Glomerular endothelial cell (primary cell): ENCODE data around the gene DPYD. TPM values are rescaled to one million over a fixed set of nuclear protein-coding genes. Genes with fewer than 3 reads are reported as not detected.
A peak's percentile ranks its signal among the peaks of the same experiment; 100 is the strongest.

ENCODE experiments used
- DNase-seq: peaks from one replicate; pipeline ENCODE4 v3.0.0-alpha.2; 2011; ENCODE audit warnings: low read depth, low spot score; ENCODE audit errors: extremely low read depth
- total RNA-seq: library from RNA; depleted of rRNA; stranded (reverse); fragments of >200 nt; gene quantifications from 2 replicates; pipeline ENCODE4 v1.2.3, GENCODE V29; 2015

DPYD gene
- total RNA-seq, 1 donor from 2014 or later = 6.4 TPM

DNA sequence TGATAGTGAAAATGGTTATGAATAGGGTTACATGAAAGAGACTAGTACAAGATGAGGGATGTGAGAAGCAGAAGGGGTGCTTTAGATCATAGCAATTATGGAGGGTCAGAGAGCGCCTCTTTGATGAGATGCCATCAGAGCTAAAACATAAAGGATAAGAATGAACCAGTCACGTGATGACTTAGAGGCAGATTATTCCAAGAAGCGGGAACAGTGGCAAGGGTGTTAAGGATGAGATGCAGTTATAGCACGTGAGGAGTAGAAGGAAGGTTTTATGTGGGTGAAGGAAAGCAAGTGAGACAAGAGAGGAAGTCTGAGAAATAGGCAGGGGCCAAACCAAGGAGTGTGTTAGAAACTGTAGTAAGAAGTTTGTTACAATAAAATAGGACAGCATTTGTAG is 360.1 kb downstream of the DPYD start:
- no peak for DNase-seq

- no peak for DNase-seq
These were observed 366.9 kb downstream of the DPYD start for GRCh38 chr1:97553971-97554370.

DNA sequence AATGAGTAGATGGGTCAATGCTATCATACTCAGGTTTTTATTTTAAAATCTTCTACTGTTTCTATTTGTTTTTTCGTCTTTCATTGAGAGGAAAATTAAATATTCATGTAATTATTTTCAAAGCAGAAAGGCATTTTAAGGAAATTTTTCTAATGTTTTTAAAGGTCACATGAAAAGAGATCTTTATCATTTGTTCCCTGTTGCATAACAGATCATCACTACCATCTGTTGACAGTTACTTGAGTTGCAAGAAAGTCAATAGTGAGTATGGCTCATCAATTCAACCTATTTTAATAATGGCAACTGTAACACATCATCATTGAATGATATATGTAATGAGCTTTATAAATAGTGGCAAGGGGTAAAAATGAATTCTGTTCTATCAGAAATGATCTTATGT is 369.7 kb downstream of the DPYD start:
- no peak for DNase-seq

DNA sequence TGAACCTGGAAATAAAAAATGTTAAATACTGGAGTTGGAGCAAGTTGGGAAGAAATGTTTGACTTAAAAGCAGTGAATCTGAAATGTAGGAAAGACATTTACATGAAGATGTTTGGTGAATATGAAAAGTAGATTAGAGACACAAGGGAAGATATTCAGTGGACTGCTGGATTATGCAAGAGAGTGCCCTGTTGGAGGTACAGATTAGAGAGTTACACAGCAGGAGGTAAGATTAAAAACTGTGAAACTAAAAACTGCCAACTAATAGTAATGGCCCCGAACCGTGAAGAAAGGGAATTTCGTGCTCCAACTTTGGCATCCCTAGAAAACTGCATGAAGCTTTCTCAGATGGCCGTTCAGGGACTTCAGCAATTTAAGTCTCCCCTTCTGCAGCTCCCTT is 375.4 kb downstream of the DPYD start:
- DNase-seq = no peak

DNA sequence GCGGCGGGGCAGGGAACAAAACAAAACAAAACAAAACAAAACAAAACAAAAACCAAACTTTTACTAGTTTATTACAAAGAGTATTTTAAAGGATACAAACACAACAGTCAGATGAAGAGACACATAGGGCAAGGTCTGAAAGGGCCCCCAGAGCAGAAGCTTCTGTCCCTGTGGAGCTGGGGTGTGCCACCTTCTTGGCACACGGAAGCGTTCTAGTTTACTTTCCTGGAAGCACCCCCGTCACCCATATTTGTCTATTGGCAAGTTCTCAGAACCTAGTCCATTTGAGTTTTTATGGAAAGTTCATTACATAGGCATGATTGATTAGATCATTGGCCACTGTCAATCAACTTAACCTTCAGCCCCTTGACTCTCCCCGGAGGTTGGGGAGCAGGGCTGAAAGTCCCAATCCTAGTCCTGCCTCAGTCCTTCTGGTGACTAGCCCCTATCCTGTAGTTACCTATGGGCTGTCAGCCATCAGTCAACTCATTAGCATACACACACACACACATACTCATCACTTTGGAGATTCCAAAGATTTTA is 380.4 kb downstream of the DPYD start:
- DNase-seq = no peak

GRCh38 chr1:97538113-97538512 is 382.7 kb downstream of the DPYD start:
- no peak for DNase-seq

DNA sequence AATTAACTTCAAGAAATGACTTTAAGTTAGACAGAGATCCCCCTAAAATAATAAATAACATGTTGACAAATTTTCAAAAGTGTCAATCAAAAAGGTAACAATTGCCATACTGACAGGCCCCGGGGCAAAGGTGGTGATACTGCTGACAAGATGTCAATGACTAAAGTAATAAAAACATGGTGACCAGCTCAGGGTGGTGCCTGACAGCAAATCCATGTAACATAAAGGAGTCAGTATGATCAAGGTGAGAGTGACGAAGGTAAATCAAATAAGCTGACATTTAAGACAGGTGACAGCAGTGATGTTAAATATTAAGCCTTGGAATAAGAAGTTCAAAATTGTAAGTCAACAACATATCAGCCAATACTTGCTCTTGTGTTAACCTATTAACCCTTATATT is 387.5 kb downstream of the DPYD start:
- DNase-seq = no peak

- no peak for DNase-seq
These were observed 391.2 kb downstream of the DPYD start for GRCh38 chr1:97529600-97529999.

DNA sequence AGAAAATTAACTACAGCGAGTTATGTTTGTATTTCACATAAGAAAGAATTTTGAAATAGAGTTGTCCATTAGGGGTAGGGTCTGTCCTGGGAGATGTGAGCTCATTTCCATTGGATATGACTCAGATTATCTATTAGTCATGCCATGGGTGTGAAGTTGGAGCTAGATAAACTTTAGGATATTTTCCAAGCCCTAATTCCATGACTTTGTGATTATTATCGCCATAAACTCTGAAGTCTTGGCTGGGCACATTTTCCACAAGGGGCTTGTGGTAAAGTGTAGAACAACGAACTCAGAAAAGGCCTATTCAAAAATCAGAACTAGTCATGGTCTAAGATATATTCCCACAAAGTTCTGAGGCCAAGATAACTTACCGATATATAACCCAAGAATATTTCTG is 396.6 kb downstream of the DPYD start:
- no peak for DNase-seq

DNA sequence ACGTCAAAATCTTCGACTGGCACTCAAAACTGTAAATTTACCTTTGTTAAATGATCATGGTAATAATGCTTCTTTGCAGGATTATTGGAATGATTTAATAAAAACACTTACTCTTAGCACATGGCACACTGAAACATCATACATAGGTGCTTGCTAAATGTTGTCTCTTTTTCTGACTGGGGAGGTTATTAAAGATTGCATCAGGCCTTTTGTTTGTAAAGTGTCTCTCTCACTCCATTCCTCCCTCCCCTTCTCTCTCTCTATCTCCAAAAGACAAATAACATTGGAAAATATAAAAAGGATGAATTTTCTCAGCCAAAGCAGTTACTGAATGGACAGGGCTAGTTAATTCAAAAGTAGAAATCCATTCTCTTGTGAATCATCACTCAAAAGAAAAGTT is 404.2 kb downstream of the DPYD start:
- no peak for DNase-seq

- no peak for DNase-seq
These were observed 412.1 kb downstream of the DPYD start for GRCh38 chr1:97508653-97509218.

DNA sequence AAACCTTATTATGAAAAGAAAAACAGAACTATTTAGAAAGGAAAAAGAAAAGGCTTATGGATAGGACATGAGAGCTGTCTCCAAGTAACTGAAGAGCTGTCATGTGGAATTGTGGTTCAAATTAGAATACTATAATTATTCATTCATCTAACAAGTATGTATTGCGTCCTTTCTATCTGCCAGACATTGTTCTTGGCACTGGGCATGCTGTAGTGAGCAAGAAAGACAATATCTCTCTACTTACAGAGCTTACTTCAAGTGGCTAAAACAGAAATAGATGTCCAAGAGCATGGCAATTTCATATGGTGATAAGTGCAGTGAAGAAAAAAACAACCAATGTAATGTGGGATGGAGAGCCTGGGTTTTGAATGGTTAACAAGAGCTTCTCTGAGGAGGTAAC is 413.0 kb downstream of the DPYD start:
- DNase-seq = no peak

DNA sequence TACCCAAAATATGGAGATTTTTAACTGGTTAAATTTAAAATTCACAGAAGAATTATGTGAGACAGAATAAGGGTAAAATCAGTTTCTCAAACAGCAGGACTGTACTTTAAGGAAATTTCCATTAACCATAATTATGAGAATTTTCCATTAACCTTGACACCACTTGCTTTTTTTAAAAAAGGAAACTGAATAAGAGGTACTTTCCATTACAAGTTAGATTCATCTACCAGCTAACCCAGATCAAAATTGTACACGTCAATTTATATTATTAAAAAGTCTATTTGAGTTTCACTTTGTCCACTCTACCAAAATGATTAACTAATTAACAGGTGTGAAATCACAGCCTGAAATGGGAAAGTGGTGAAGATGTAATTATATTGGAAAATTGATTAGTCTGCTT is 414.5 kb downstream of the DPYD start:
- no peak for DNase-seq

- DNase-seq = no peak
These were observed 415.0 kb downstream of the DPYD start for GRCh38 chr1:97505816-97506215.

GRCh38 chr1:97505289-97505688 is 415.5 kb downstream of the DPYD start:
- DNase-seq = no peak

- no peak for DNase-seq
These were observed 418.5 kb downstream of the DPYD start for GRCh38 chr1:97502360-97502759.

- no peak for DNase-seq
These were observed 419.2 kb downstream of the DPYD start for GRCh38 chr1:97501628-97502027.

DNA sequence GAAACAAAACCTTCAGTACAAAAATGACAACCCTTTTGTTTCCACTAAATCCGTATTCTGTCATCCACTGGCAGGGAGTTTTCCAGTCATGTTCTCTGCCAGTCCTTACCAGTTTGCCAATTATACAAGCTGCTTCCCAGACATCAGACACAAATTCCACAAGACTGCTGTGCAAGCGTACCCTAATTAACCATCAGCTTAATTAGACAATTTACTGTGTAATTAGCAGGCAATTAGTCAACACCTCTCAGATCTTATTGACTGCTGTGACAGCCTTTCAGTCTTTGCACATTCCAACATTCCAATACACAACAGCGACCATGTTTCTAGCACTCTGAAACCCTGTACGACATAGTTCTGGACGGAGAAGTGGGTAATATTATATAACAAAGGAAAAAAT is 420.1 kb downstream of the DPYD start:
- DNase-seq = no peak

GRCh38 chr1:97499667-97500066 is 421.2 kb downstream of the DPYD start:
- no peak for DNase-seq

DNA sequence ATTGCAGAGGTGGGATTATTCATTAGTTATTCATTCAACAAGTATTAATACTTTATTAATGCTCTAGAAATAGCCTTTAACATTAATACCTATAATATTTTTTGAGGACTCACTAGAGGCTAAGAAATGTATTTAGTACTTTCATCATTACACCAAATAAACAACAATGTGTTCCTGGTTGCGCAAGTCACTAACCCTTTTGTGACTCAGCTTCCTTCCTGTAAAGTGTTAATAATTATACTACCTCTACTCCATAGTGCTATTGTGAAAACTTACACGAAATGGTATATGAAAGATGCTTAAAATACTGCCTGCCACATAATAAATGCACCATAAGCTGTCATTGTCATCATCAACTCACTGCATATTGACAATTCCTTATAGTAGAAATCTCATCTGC is 431.0 kb downstream of the DPYD start:
- DNase-seq = peak; percentile 34

- no peak for DNase-seq
These were observed 432.3 kb downstream of the DPYD start for GRCh38 chr1:97488530-97488929.

DNA sequence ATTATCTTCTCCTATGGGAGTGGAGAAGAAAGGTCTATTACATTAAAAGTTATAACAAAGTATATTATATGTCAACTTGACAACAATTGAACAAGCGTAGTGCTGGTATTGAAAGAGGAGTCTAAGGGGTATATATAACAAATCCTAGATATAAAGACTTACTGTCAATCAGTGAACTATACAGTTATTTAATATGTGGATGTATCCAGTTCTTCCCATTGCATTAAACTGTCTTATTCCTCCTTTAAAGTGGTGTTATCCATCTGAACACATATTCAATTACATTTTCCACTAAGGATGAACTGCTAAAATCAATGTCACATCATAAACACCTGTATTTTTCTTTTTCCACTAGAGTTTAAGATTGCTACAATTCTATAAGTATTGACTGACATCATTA is 438.8 kb downstream of the DPYD start:
- DNase-seq = no peak

DNA sequence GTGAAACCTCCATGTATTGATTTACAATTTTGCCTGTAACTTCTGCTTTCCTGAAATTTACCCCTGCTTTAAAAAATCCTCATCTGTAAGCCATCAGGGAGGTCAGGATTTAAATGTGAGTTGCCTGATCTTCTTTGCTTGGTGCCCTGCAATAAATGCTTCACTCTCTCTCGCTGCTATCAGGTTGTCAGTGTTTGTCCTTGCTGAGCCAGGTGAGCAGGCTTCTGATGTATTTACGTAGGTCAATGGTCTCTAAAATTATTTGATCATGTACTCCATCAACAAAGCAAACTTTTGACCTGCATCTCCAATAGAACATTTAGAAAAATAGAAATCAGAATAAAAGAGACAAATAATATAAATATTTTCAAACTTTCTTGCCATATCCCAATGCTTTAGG is 453.4 kb downstream of the DPYD start:
- DNase-seq = no peak
